Measurements from ENCODE around the gene PSPC1.
"Not testable (repeated sequence)": the region's sequence is repeated elsewhere in the genome, so short reads cannot be mapped to it uniquely, and the experiment has no call there.

Gene PSPC1

GRCh38 chr13:19763618-19764017 is 19.1 kb downstream of the PSPC1 start:
- DNase-seq = no peak

GRCh38 chr13:19759669-19760068 is 23.1 kb downstream of the PSPC1 start:
- DNase-seq = no peak

- DNase-seq = no peak
Observed at GRCh38 chr13:19742643-19743042, 40.1 kb downstream of the PSPC1 start.

GRCh38 chr13:19737844-19738557 is 44.7 kb downstream of the PSPC1 start:
- no peak for DNase-seq

GRCh38 chr13:19726611-19727010 is 56.1 kb downstream of the PSPC1 start:
- DNase-seq = no peak

GRCh38 chr13:19725320-19725719 is 57.4 kb downstream of the PSPC1 start:
- no peak for DNase-seq

GRCh38 chr13:19720039-19720438 is 62.7 kb downstream of the PSPC1 start:
- DNase-seq = no peak

GRCh38 chr13:19713186-19713965 is 69.4 kb downstream of the PSPC1 start:
- peak in 1 of 2 donors; percentile 56 for DNase-seq

- DNase-seq = not testable (repeated sequence)
Observed at GRCh38 chr13:19709782-19710181, 73.0 kb downstream of the PSPC1 start.

- DNase-seq = not testable (repeated sequence)
Observed at GRCh38 chr13:19709039-19709438, 73.7 kb downstream of the PSPC1 start.

- DNase-seq = not testable (repeated sequence)
Observed at GRCh38 chr13:19704256-19704655, 78.5 kb downstream of the PSPC1 start.

GRCh38 chr13:19701619-19702018 is 81.1 kb downstream of the PSPC1 start:
- not testable (repeated sequence) for DNase-seq

- not testable (repeated sequence) for DNase-seq
Observed at GRCh38 chr13:19700963-19701362, 81.8 kb downstream of the PSPC1 start.

- DNase-seq = no peak
Observed at GRCh38 chr13:19695829-19696228, 86.9 kb downstream of the PSPC1 start.

GRCh38 chr13:19695428-19695827 is 87.3 kb downstream of the PSPC1 start:
- no peak for DNase-seq

- DNase-seq = not testable (repeated sequence)
Observed at GRCh38 chr13:19691447-19691846, 91.3 kb downstream of the PSPC1 start.

GRCh38 chr13:19685437-19685836 is 97.3 kb downstream of the PSPC1 start:
- no peak for DNase-seq

- no peak for DNase-seq
Observed at GRCh38 chr13:19685034-19685433, 97.7 kb downstream of the PSPC1 start.

- DNase-seq = no peak
Observed at GRCh38 chr13:19681517-19681916, 101.2 kb downstream of the PSPC1 start.

GRCh38 chr13:19680751-19681150 is 102.0 kb downstream of the PSPC1 start:
- no peak for DNase-seq

- DNase-seq = no peak
Observed at GRCh38 chr13:19676168-19676567, 106.6 kb downstream of the PSPC1 start.

GRCh38 chr13:19674898-19675297 is 107.8 kb downstream of the PSPC1 start:
- no peak for DNase-seq

GRCh38 chr13:19673473-19674430 is 109.0 kb downstream of the PSPC1 start:
- DNase-seq = no peak

All from bone marrow (tissue), 2 donors.